ENCODE results near the gene SULT2A1. TPM values are rescaled to one million over a fixed set of nuclear protein-coding genes. Genes with fewer than 3 reads are reported as not detected.

Gene SULT2A1
- total and polyA plus RNA-seq, 2 of the 8 experiments (the other 6 are each of a cell fraction or from before 2014, with no cell fraction given), result not detected

GRCh38 chr19:47896019-47896418, 9.9 kb upstream of the SULT2A1 start (continued):
- TF ChIP-seq CHD7 (IDR thresholded peaks at IDR 0.05; ENCODE audit: insufficient replicate concordance, low read length) (no peak), CTCF (IDR thresholded peaks at IDR 0.05; ENCODE audit: control extremely low read depth in 1 of 3, insufficient read depth in 1 of 3, low read depth in 1 of 3, low read length in 3 of 3) (no peak), SIRT6 (IDR thresholded peaks at IDR 0.05; ENCODE audit: low read length) (no peak), SAP30 (IDR thresholded peaks at IDR 0.05; ENCODE audit: insufficient read depth, insufficient replicate concordance, low read length) (no peak), CBX8 (IDR thresholded peaks at IDR 0.05; ENCODE audit: borderline replicate concordance, low read depth, low read length) (no peak), BRCA1 (IDR thresholded peaks at IDR 0.05; ENCODE audit: low read depth, low read length) (no peak), MAX (IDR thresholded peaks at IDR 0.05) (no peak), BCL11A (IDR thresholded peaks at IDR 0.05; ENCODE audit: low read depth in 2 of 2, low read length in 2 of 2) (no peak)
